Endothelial cell of umbilical vein (primary cell): ENCODE measurements around the gene GRM7. TPM values are rescaled to one million over a fixed set of nuclear protein-coding genes. Genes with fewer than 3 reads are reported as not detected.

ENCODE experiments used
- BruUV-seq: library from RNA; stranded (reverse); fragments of 400-500 nt; replicated peaks from 2 replicates; lab custom pipeline; 2021; lab: Mats Ljungman, UMichigan
- CTCF ChIA-PET: fragments of 300-600, 350-600 bp; sonication (Branson Sonifier 250); formaldehyde crosslinking; loops from one replicate; lab custom pipeline; 2021; ENCODE audit warnings: antibody characterized with exemption, inconsistent platforms; lab: Charles Lee
- POLR2A ChIA-PET: fragments of 300-600, 350-600 bp; sonication (Branson Sonifier 250); formaldehyde crosslinking; loops from one replicate; lab custom pipeline; 2021; ENCODE audit warnings: antibody characterized with exemption, inconsistent platforms; lab: Charles Lee
- DNase-seq: peaks from one replicate; pipeline ENCODE4 v3.0.0-alpha.2; 2011; ENCODE audit warnings: low read depth, low spot score
- FAIRE-seq: peaks from 2 replicates; lab custom pipeline; 2011; peaks lifted over from hg19 to GRCh38; lab: Jason Lieb, UNC
- H2AFZ ChIP-seq: 2 replicates; pipeline ENCODE4 v1.6.0; 2012; ENCODE audit warnings: low read depth, low read length, control low read depth, inconsistent platforms
- H3K27ac ChIP-seq: 2 replicates; pipeline ENCODE4 v1.5.1; 2011; ENCODE audit warnings: low read depth, mild to moderate bottlenecking, control low read depth, low read length, moderate library complexity; ENCODE audit not compliant: insufficient read depth
- H3K27me3 ChIP-seq, 2 experiments: 2 replicates each; pipeline versions ENCODE4 v1.6.0 to v1.6.1; 2011; ENCODE audit warnings: low read length in 2 of 2, mixed read lengths in 1 of 2; ENCODE audit not compliant: control insufficient read depth in 2 of 2, insufficient read depth in 2 of 2
- H3K36me3 ChIP-seq, 2 experiments: 2 replicates in 1 of 2; 3 replicates in 1 of 2; pipeline ENCODE4 v1.5.1; 2011; ENCODE audit warnings: low read length in 2 of 2, mild to moderate bottlenecking in 1 of 2, moderate library complexity in 1 of 2; ENCODE audit not compliant: control insufficient read depth in 2 of 2, insufficient read depth in 2 of 2; ENCODE audit errors: extremely low read depth in 1 of 2
- H3K4me1 ChIP-seq: 3 replicates; pipeline ENCODE4 v1.5.1; 2011; ENCODE audit warnings: mild to moderate bottlenecking, low read length; ENCODE audit not compliant: control insufficient read depth, insufficient read depth; ENCODE audit errors: extremely low read depth
- H3K4me2 ChIP-seq: 2 replicates; pipeline ENCODE4 v1.6.1; 2011; ENCODE audit warnings: low read length, control low read depth, mixed read lengths; ENCODE audit not compliant: insufficient read depth
- H3K4me3 ChIP-seq, 3 experiments: fragments of 200-600 bp in 1 of 3; sonication (generic), shearing (Covaris generic) in 1 of 3; replicated peaks in 1 of 3; 2 replicates each; pipeline ENCODE4 v1.5.1; 2011 to 2016; ENCODE audit warnings: control low read depth in 3 of 3, low read length in 3 of 3, mild to moderate bottlenecking in 2 of 3, inconsistent platforms in 1 of 3, low read depth in 1 of 3, moderate library complexity in 1 of 3; ENCODE audit not compliant: insufficient read depth in 1 of 3
- H3K79me2 ChIP-seq: 2 replicates; pipeline ENCODE4 v1.6.0; 2012; ENCODE audit warnings: low read length, inconsistent platforms; ENCODE audit not compliant: control insufficient read depth, insufficient read depth
- H3K9ac ChIP-seq: replicated peaks from 2 replicates; pipeline ENCODE3; 2011; ENCODE audit warnings: low read length, control low read depth; ENCODE audit not compliant: insufficient read depth; ENCODE audit errors: extremely low read depth
- H3K9me1 ChIP-seq: replicated peaks from 3 replicates; pipeline ENCODE4 v1.6.0; 2011; ENCODE audit warnings: mild to moderate bottlenecking, low read length; ENCODE audit not compliant: control insufficient read depth, insufficient read depth; ENCODE audit errors: extremely low read depth
- H3K9me3 ChIP-seq: replicated peaks from 2 replicates; pipeline ENCODE4 v1.5.1; 2012; ENCODE audit warnings: low read length, inconsistent platforms; ENCODE audit not compliant: control insufficient read depth, insufficient read depth
- H4K20me1 ChIP-seq: replicated peaks from 2 replicates; pipeline ENCODE3; 2011; ENCODE audit warnings: mild to moderate bottlenecking, low read length; ENCODE audit not compliant: control insufficient read depth, insufficient read depth; ENCODE audit errors: extremely low read depth
- CTCF ChIP-seq, 2 donors: IDR thresholded peaks; 1 replicate in 1 of 2; 2 replicates in 1 of 2; pipeline ENCODE4 v1.5.1; 2011; ENCODE audit warnings: low read length in 2 of 2, mild to moderate bottlenecking in 2 of 2, moderate library complexity in 2 of 2, control low read depth in 1 of 2, inconsistent platforms in 1 of 2, low read depth in 1 of 2; ENCODE audit not compliant: insufficient read depth in 1 of 2; ENCODE audit errors: extremely low read depth in 1 of 2
- EZH2 ChIP-seq: IDR thresholded peaks from 2 replicates; pipeline ENCODE4 v1.6.1; 2012; ENCODE audit warnings: borderline replicate concordance, low read depth, mild to moderate bottlenecking, moderate library complexity, low read length, inconsistent platforms; ENCODE audit not compliant: severe bottlenecking
- FOS ChIP-seq: IDR thresholded peaks from 2 replicates; pipeline ENCODE4 v1.6.1; 2011; ENCODE audit warnings: mild to moderate bottlenecking, low read length, moderate library complexity, borderline replicate concordance; ENCODE audit not compliant: insufficient read depth
- GATA2 ChIP-seq: IDR thresholded peaks from 2 replicates; pipeline ENCODE4 v1.7.0; 2011; ENCODE audit warnings: low read depth, mild to moderate bottlenecking, moderate library complexity, mixed read lengths, low read length; ENCODE audit not compliant: insufficient read length, insufficient read depth
- JUN ChIP-seq: IDR thresholded peaks from 2 replicates; pipeline ENCODE4 v1.6.1; 2011; ENCODE audit warnings: borderline replicate concordance, low read depth; ENCODE audit not compliant: insufficient read length, insufficient read depth
- MAX ChIP-seq: IDR thresholded peaks from 2 replicates; pipeline ENCODE4 v1.6.1; 2011; ENCODE audit not compliant: insufficient read depth, insufficient read length
- MYC ChIP-seq: IDR thresholded peaks from one replicate; pipeline ENCODE4 v1.6.1; 2011; ENCODE audit warnings: mild to moderate bottlenecking, low read depth, low read length
- POLR2A ChIP-seq: IDR thresholded peaks from 2 replicates; pipeline ENCODE4 v1.6.1; 2012; ENCODE audit warnings: low read depth, mild to moderate bottlenecking, control low read depth, low read length
- POLR2AphosphoS5 ChIP-seq: IDR thresholded peaks from 2 replicates; pipeline ENCODE4 v1.6.1; 2012; ENCODE audit warnings: low read depth, mild to moderate bottlenecking, control low read depth, low read length, moderate library complexity; ENCODE audit not compliant: insufficient read depth
- dilution Hi-C: fragments of 300-500 bp; cut with MboI; formaldehyde crosslinking; loops from one replicate; pipeline ENCODE4 v1.15.0; 2019; ENCODE audit warnings: low sequenced_read_pairs; ENCODE audit not compliant: extremely low pct_ligation_motif_present
- intact Hi-C: fragments of 100-400 bp; cut with micrococcal nuclease; formaldehyde crosslinking; loops from one replicate; pipeline ENCODE4 v1.10.0; 2022
- polyA plus RNA-seq, 4 experiments: library from polyadenylated mRNA; depleted of rRNA in 3 of 4; stranded (reverse) in 3 of 4; unstranded in 1 of 4; fragments of >200 nt; gene quantifications; 2 replicates each; pipeline versions ENCODE4 v1.2.1 to v1.2.3, GENCODE V29; 2011 to 2012; ENCODE audit warnings: missing spikeins in 1 of 4
- total RNA-seq: library from RNA; stranded (reverse); gene quantifications from 2 replicates; pipeline ENCODE4 v1.2.3, GENCODE V29; 2021

The GRM7 gene
- total and polyA plus RNA-seq, 2 donors (not counting 3 experiments of a cell fraction or from before 2014, with no cell fraction given) = 0.12 TPM; not detected in 1

GRCh38 chr3:7576071-7576470 is 715.2 kb downstream of the GRM7 start:
- POLR2A ChIA-PET = no interaction called here
- no TSS peak for BruUV-seq
- Histone ChIP-seq H3K9me1 (no peaks in the 10 kb centered on the region), H3K9ac (no peak overlapping the region), H2AFZ (no peak overlapping the region), H3K4me2 (no peak overlapping the region), H3K9me3 (no peaks in the 10 kb centered on the region), H3K27ac (no peak overlapping the region), H3K79me2 (no peaks in the 10 kb centered on the region), H3K36me3 (no peaks in the 10 kb centered on the region), H3K4me3 (no peak overlapping the region), H3K27me3 (no peaks in the 10 kb centered on the region), H3K4me1 (no peaks in the 10 kb centered on the region), H4K20me1 (no peaks in the 10 kb centered on the region)
- no peak for FAIRE-seq
- no peak for TF ChIP-seq MAX
- TF ChIP-seq FOS = no peak
- no peak for TF ChIP-seq MYC
- TF ChIP-seq CTCF (IDR thresholded peaks at IDR 0.05; ENCODE audit: extremely low read depth in 1 of 2, insufficient read depth in 1 of 2, low read depth in 1 of 2, low read length in 2 of 2) = no peak
- TF ChIP-seq JUN = no peak
- DNase-seq = no peak
- intact Hi-C loops (no loop called here), dilution Hi-C loops (no loop called here)
- CTCF ChIA-PET = no interaction called here

- Histone ChIP-seq H3K9ac (no peak overlapping the region), H3K4me1 (no peaks in the 10 kb centered on the region), H2AFZ (no peak overlapping the region), H3K9me1 (no peaks in the 10 kb centered on the region), H3K36me3 (no peaks in the 10 kb centered on the region), H3K4me3 (no peak overlapping the region), H4K20me1 (no peaks in the 10 kb centered on the region), H3K9me3 (no peaks in the 10 kb centered on the region), H3K27me3 (no peaks in the 10 kb centered on the region), H3K79me2 (no peaks in the 10 kb centered on the region), H3K4me2 (no peak overlapping the region), H3K27ac (no peak overlapping the region)
- intact Hi-C loops (no loop called here), dilution Hi-C loops (no loop called here)
- no TSS peak for BruUV-seq
- CTCF ChIA-PET = no interaction called here
- FAIRE-seq (no peak), DNase-seq (no peak)
- POLR2A ChIA-PET = no interaction called here
- TF ChIP-seq POLR2AphosphoS5 = no peak
- no peak for TF ChIP-seq GATA2
- no peak for TF ChIP-seq JUN
- no peak for TF ChIP-seq MYC
- TF ChIP-seq EZH2 = no peak
- no peak for TF ChIP-seq MAX
- no peak for TF ChIP-seq CTCF (IDR thresholded peaks at IDR 0.05; ENCODE audit: extremely low read depth in 1 of 2, insufficient read depth in 1 of 2, low read depth in 1 of 2, low read length in 2 of 2)
- TF ChIP-seq POLR2A = no peak
- no peak for TF ChIP-seq FOS
These were observed 715.6 kb downstream of the GRM7 start for GRCh38 chr3:7576506-7576905.
